SK-N-SH treated with all-trans-retinoic acid at 6 μM for 48 hours (cell line): ENCODE data around the gene PLAGL1.

ENCODE experiments used
- OSR1 ChIP-seq: fragments of 250-450 bp; sonication (Bioruptor Pico); IDR thresholded peaks from 2 replicates; pipeline ENCODE4 v1.8.0; 2022; ENCODE audit warnings: moderate library complexity, mild to moderate bottlenecking, inconsistent platforms
- RARB ChIP-seq: fragments of 250-450 bp; sonication (Bioruptor Pico); IDR thresholded peaks from 2 replicates; pipeline ENCODE4 v1.8.0; 2021; ENCODE audit warnings: mild to moderate bottlenecking, moderate library complexity
- TSHZ2 ChIP-seq: fragments of 250-450 bp; sonication (Bioruptor Pico); IDR thresholded peaks from 2 replicates; pipeline ENCODE4 v1.5.0; 2020; ENCODE audit warnings: mild to moderate bottlenecking, moderate library complexity
- ZNF70 ChIP-seq: fragments of 450-650 bp; formaldehyde crosslinking; IDR thresholded peaks from 2 replicates; pipeline ENCODE4 v1.5.0; 2020; ENCODE audit warnings: mild to moderate bottlenecking, moderate library complexity

DNA sequence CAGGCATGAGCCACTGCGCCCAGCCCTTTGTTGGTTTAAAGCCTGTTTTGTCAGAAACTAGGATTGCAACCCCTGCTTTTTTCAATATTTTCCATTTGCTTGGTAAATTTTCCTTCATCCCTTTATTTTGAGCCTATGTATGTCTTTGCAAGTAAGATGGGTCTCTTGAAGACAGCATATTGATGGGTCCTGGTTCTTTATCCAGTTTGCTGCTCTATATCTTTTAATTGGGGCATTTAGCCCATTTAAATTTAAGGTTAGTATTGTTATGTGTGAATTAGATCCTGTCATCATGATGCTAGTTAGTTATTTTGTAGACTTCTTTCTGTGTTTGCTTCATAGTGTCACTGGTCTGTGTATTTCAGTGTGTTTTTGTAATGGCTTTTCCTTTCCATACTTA, 97.0 kb downstream of the PLAGL1 start:
- TF ChIP-seq OSR1 (CRISPR knock-in tag), result no peak
- no peak for TF ChIP-seq ZNF70 (CRISPR knock-in tag)
- TF ChIP-seq TSHZ2 (CRISPR knock-in tag), result no peak
- TF ChIP-seq RARB, result no peak
